ENCODE data around the gene AOPEP.
"Not testable (repeated sequence)": the region's sequence is repeated elsewhere in the genome, so short reads cannot be mapped to it uniquely, and the experiment has no call there.

Gene AOPEP

DNA sequence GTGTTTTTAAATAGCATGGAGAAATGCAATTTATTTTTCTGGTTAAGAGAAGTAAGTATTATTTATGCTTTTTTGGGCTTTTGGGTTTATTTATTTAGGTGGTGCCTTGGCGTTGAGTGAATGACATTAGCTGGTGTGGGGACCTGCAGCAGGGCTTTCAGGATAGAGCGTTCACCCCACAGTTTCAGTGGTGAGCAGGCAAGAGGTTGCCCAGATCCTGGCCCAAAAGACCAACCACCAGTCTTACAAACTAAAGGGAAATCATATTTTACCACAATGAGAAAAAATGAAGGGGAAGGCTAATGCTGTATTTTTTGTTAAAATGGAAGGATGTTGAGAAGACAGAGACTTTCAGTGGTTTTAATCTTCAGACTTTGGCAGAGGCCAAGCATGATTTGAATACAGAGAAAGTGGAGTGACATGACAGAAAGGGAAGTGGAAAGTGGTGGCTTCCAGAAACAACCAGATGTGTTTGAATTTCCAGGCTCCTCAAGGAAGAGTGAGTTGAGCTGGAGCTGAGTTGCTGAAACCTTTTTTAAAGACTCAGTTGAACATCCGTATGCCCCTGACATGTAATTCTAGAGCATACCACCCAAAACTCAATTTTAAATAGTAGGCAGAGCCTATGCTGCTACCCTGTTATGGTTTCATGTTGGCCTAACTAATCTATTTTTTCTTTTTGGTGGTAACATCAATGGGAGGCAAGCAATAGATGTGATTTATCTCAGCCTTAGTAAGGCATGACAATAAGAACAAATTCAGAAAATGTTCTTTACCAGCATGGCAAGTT lies 94.8 kb downstream of the AOPEP start:
- ATAC-seq (replicated peaks; ENCODE audit: extremely low read depth, poor library complexity, severe bottlenecking) = no peak
- Mint-ChIP-seq H3K36me3 (ENCODE audit: insufficient read depth) (peaks cover 3% of the 10 kb centered on the region), H3K27me3 (no peaks in the 10 kb centered on the region), H3K4me1 (peaks cover under 1% of the 10 kb centered on the region), H3K9me3 (no peaks in the 10 kb centered on the region), H3K4me3 (no peak overlapping the region), H3K27ac (ENCODE audit: low read depth) (peak overlapping the region; percentile 26)
- no peak for DNase-seq (ENCODE audit: low spot score in 2 of 2)

GRCh38 chr9:94822273-94822672 lies 95.8 kb downstream of the AOPEP start:
- H3K36me3 Mint-ChIP-seq (ENCODE audit: insufficient read depth) = peaks cover 4% of the 10 kb centered on the region
- no peak overlapping the region for H3K4me3 Mint-ChIP-seq
- H3K27ac Mint-ChIP-seq (ENCODE audit: low read depth) = no peak overlapping the region
- DNase-seq (ENCODE audit: low spot score in 2 of 2) (no peak), ATAC-seq (replicated peaks; ENCODE audit: extremely low read depth, poor library complexity, severe bottlenecking) (no peak)
- H3K4me1 Mint-ChIP-seq = peaks cover 6% of the 10 kb centered on the region
- H3K27me3 Mint-ChIP-seq = no peaks in the 10 kb centered on the region
- H3K9me3 Mint-ChIP-seq = no peaks in the 10 kb centered on the region

DNA sequence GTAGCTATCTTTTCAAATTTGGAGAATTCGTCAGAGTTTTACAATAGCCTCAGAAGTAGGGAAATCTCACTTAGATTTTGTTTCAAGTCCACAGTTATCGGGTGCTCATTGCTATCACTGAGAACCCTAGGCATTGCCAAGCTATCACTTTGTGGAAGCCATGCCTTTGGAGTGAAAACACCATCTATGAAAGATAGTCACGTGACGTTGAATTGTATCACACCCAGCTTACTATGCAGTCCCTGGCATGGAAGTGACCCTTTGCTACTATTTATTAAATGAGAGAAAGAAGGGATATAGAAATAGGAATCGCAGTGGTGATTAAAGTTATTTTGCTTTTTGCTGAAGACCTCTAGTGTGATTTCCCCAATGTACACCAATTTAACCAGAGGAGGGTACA lies 97.2 kb downstream of the AOPEP start:
- Mint-ChIP-seq H3K4me1 (peaks cover 6% of the 10 kb centered on the region), H3K4me3 (no peak overlapping the region), H3K27me3 (no peaks in the 10 kb centered on the region), H3K9me3 (no peaks in the 10 kb centered on the region), H3K36me3 (ENCODE audit: insufficient read depth) (peaks cover 4% of the 10 kb centered on the region), H3K27ac (ENCODE audit: low read depth) (no peak overlapping the region)
- no peak for DNase-seq (ENCODE audit: low spot score in 2 of 2)
- no peak for ATAC-seq (replicated peaks; ENCODE audit: extremely low read depth, poor library complexity, severe bottlenecking)

- no peak for ATAC-seq (replicated peaks; ENCODE audit: extremely low read depth, poor library complexity, severe bottlenecking)
- H3K4me1 Mint-ChIP-seq = peaks cover 6% of the 10 kb centered on the region
Measured at GRCh38 chr9:94824411-94824810, 97.9 kb downstream of the AOPEP start.

GRCh38 chr9:94824913-94825610 lies 98.6 kb downstream of the AOPEP start:
- H3K27me3 Mint-ChIP-seq = no peaks in the 10 kb centered on the region
- no peak for ATAC-seq (replicated peaks; ENCODE audit: extremely low read depth, poor library complexity, severe bottlenecking)
- no peak overlapping the region for H3K4me3 Mint-ChIP-seq
- H3K4me1 Mint-ChIP-seq = peaks cover 6% of the 10 kb centered on the region
- DNase-seq (ENCODE audit: low spot score in 2 of 2) = no peak
- H3K27ac Mint-ChIP-seq (ENCODE audit: low read depth) = no peak overlapping the region
- no peaks in the 10 kb centered on the region for H3K9me3 Mint-ChIP-seq
- peaks cover 2% of the 10 kb centered on the region for H3K36me3 Mint-ChIP-seq (ENCODE audit: insufficient read depth)

More at GRCh38 chr9:94824411-94824810, 97.9 kb downstream of the AOPEP start:
- Mint-ChIP-seq H3K27ac (ENCODE audit: low read depth) (no peak overlapping the region), H3K36me3 (ENCODE audit: insufficient read depth) (peaks cover 2% of the 10 kb centered on the region), H3K4me3 (no peak overlapping the region), H3K27me3 (no peaks in the 10 kb centered on the region), H3K9me3 (no peaks in the 10 kb centered on the region)
- DNase-seq (ENCODE audit: low spot score in 2 of 2) = no peak

- H3K27me3 Mint-ChIP-seq = no peaks in the 10 kb centered on the region
- no peak overlapping the region for H3K4me3 Mint-ChIP-seq
- peaks cover 6% of the 10 kb centered on the region for H3K4me1 Mint-ChIP-seq
- ATAC-seq (replicated peaks; ENCODE audit: extremely low read depth, poor library complexity, severe bottlenecking) (no peak), DNase-seq (ENCODE audit: low spot score in 2 of 2) (no peak)
- no peaks in the 10 kb centered on the region for H3K9me3 Mint-ChIP-seq
- peaks cover 2% of the 10 kb centered on the region for H3K36me3 Mint-ChIP-seq (ENCODE audit: insufficient read depth)
- H3K27ac Mint-ChIP-seq (ENCODE audit: low read depth) = no peak overlapping the region
Measured at GRCh38 chr9:94825611-94825958, 99.1 kb downstream of the AOPEP start.

DNA sequence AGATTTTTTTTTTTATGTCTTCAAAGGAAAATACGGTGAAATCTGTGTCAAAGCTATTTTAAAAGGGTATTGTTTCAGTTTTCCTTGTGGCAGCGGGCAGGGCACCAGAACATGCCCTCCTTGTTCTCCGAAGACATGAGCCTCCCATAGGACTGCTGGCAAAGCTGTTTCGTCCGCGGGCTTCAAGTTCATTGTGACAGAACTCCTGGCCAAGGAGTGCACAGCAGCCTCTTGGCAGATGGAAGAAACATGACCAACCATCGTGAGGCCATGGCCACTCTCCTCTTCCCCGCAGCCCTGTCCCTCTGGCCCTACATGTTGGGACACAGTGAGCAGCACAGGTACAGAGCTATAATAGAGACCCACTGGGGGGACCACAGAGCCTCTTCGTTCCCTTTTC lies 99.5 kb downstream of the AOPEP start:
- DNase-seq (ENCODE audit: low spot score in 2 of 2) (no peak), ATAC-seq (replicated peaks; ENCODE audit: extremely low read depth, poor library complexity, severe bottlenecking) (no peak)
- Mint-ChIP-seq H3K4me3 (no peak overlapping the region), H3K27ac (ENCODE audit: low read depth) (no peak overlapping the region), H3K27me3 (no peaks in the 10 kb centered on the region), H3K36me3 (ENCODE audit: insufficient read depth) (peaks cover 2% of the 10 kb centered on the region), H3K4me1 (peaks cover 6% of the 10 kb centered on the region), H3K9me3 (no peaks in the 10 kb centered on the region)

DNA sequence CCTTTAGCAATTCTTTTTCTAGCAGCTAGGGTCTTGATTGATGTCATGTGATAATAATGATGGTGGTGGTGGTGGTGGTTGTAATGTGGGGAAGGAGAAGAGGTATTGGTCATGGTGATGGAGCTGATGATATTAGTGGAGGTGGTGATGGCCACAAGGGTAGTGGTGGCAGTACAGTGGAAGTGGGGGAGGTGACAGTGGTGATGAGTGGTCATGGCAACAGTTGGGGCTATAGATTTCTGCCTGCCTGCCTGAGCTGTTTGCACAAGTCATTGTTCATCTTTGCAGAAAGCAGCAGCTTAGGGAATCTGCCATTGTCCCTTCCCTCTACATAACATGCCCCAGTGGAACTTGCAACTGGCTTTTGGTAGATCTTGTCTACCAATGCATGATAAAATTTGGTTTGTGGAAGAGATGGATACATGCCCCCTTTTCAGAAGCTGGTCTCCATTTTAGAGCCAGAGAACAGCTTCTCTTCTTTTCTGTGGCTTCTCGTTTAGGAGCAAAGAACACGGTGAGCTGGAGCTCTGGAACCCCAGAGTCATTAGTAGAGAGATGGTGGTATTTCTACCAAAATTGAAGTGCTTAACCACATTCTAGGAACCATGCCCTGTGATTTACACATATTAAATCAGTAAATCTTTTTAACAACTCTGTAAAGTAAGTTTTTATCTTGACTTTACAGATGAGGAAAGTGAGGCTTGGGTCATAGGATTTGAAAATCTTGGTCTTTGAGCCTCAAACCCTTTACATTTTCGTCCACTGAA lies 100.3 kb downstream of the AOPEP start:
- Mint-ChIP-seq H3K4me3 (no peak overlapping the region), H3K9me3 (no peaks in the 10 kb centered on the region), H3K36me3 (ENCODE audit: insufficient read depth) (peaks cover 2% of the 10 kb centered on the region), H3K4me1 (peaks cover 6% of the 10 kb centered on the region), H3K27me3 (no peaks in the 10 kb centered on the region), H3K27ac (ENCODE audit: low read depth) (no peak overlapping the region)
- DNase-seq (ENCODE audit: low spot score in 2 of 2) (no peak), ATAC-seq (replicated peaks; ENCODE audit: extremely low read depth, poor library complexity, severe bottlenecking) (no peak)

DNA sequence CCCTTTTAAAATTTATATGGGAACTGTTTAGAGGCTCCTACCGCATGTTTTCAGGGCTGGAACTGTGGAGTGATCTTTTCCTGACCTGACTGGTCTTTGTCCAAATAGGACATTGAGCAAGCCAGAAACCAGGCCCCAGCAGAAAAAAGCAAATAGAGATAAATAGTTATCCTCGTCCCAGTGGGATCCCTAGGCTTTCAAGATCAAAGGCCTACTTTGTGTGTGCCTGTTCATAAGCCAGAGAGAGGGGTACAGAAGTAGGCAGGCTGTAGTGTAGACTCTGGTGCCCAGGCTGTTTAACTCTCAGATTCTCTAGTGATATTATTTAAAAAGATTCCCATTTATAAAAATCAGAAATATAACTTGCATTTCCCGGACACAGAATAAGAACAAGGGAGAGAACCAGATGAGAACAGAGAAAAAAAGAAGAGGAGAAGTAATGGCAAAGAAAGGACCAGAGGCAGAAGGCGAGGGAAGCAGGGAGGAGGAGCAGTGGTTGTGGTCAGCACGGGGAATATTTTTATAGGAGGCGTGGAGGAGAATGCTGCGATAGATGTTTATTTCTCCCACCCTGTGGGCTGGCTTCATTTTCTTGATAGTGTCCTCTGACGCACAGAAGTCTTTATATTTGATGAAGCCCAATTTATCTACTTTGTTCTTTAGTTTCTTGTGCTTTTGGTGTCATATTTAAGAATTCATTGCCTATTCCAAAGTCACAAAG lies 101.2 kb downstream of the AOPEP start:
- Mint-ChIP-seq H3K27me3 (no peaks in the 10 kb centered on the region), H3K4me1 (peaks cover 6% of the 10 kb centered on the region), H3K27ac (ENCODE audit: low read depth) (no peak overlapping the region), H3K36me3 (ENCODE audit: insufficient read depth) (peaks cover 2% of the 10 kb centered on the region), H3K4me3 (no peak overlapping the region), H3K9me3 (no peaks in the 10 kb centered on the region)
- DNase-seq (ENCODE audit: low spot score in 2 of 2) (no peak), ATAC-seq (replicated peaks; ENCODE audit: extremely low read depth, poor library complexity, severe bottlenecking) (no peak)

DNA sequence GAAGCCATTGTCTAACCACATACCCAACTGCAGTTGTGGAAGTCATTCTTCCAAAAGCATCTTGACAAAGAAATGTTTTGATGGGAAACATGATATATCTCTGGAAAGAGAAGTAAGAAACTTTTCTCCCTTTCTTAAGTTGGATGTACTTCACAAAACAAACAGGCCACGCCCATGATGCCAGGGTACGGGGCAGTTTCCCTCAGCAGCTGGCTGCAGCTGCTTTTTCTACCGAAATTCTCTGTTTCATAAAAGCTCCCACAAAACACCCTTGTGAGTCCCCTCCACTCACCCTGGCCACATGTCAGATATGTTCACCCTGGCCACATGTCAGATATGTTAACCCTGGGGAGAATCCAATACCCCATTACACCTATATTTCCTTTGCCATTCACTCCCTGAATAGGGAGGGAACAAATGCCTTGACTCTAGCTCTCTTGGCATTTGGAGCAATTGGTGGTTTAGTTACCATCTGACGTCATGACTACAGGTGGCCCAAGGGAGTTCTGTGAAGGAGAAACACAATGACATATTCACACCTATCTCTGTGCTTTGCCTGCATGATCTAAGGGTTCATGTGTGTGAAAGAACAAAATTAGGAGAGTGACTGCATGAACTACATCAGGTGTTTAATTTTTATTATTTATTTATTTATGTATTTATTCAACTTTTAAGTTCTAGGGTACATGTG lies 103.0 kb downstream of the AOPEP start:
- Mint-ChIP-seq H3K4me1 (peaks cover 6% of the 10 kb centered on the region), H3K4me3 (no peak overlapping the region), H3K27ac (ENCODE audit: low read depth) (no peak overlapping the region), H3K27me3 (no peaks in the 10 kb centered on the region), H3K36me3 (ENCODE audit: insufficient read depth) (peaks cover 2% of the 10 kb centered on the region), H3K9me3 (no peaks in the 10 kb centered on the region)
- DNase-seq (ENCODE audit: low spot score in 2 of 2) = no peak
- no peak for ATAC-seq (replicated peaks; ENCODE audit: extremely low read depth, poor library complexity, severe bottlenecking)

DNA sequence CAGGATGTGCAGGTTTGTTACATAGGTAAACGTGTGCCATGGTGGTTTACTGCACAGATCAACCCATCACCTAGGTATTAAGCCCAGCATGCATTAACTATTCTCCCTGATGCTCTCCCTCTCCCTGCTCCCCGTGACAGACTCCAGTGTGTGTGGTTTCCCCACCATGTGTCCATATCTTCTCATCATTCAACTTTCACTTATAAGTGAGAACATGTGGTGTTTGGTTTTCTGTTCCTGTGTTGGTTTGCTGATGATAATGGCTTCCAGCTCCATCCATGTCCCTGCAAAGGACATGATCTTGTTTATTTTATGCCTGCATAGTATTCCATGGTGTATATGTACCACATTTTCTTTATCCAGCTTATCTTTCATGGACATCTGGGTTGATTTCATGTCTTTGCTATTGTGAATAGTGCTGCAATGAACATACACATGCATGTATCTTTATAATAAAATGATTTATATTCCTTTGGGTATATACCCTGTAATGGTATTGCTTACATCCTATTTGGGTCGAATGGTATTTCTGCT lies 103.6 kb downstream of the AOPEP start:
- not testable (repeated sequence) for DNase-seq (ENCODE audit: low spot score in 2 of 2); ATAC-seq (replicated peaks; ENCODE audit: extremely low read depth, poor library complexity, severe bottlenecking); H3K4me3 Mint-ChIP-seq; H3K4me1 Mint-ChIP-seq; H3K36me3 Mint-ChIP-seq (ENCODE audit: insufficient read depth); H3K27me3 Mint-ChIP-seq; H3K27ac Mint-ChIP-seq (ENCODE audit: low read depth); H3K9me3 Mint-ChIP-seq

- no peaks in the 10 kb centered on the region for H3K9me3 Mint-ChIP-seq
- no peak for ATAC-seq (replicated peaks; ENCODE audit: extremely low read depth, poor library complexity, severe bottlenecking)
Measured at GRCh38 chr9:94833802-94834201, 107.3 kb downstream of the AOPEP start.

More at GRCh38 chr9:94833802-94834201, 107.3 kb downstream of the AOPEP start:
- no peak overlapping the region for H3K4me3 Mint-ChIP-seq
- H3K4me1 Mint-ChIP-seq = no peaks in the 10 kb centered on the region
- no peaks in the 10 kb centered on the region for H3K27me3 Mint-ChIP-seq
- peaks cover 1% of the 10 kb centered on the region for H3K36me3 Mint-ChIP-seq (ENCODE audit: insufficient read depth)
- no peak for DNase-seq (ENCODE audit: low spot score in 2 of 2)
- H3K27ac Mint-ChIP-seq (ENCODE audit: low read depth) = no peak overlapping the region

Measured in central memory CD8-positive, alpha-beta T cell (primary cell).